Prostate gland (tissue), 2 donors: Measurements from ENCODE around the gene SYTL5.

Experiments
- POLR2A ChIP-seq: fragments of 450-650 bp; IDR thresholded peaks from one replicate; pipeline ENCODE4 v1.6.1; 2016; ENCODE audit warnings: antibody characterized with exemption, mild to moderate bottlenecking
- TF ChIP-seq, protein P1 (sequence below), 4 experiments: fragments of 200-600 bp in 2 of 4; fragments of 450-650 bp in 2 of 4; sonication (generic) in 2 of 4; IDR thresholded peaks; 1 replicate in 3 of 4; 2 replicates in 1 of 4; pipeline ENCODE4 v1.5.1; 2016 to 2019; ENCODE audit warnings: antibody characterized with exemption in 4 of 4, mild to moderate bottlenecking in 2 of 4, moderate library complexity in 2 of 4

DNA sequence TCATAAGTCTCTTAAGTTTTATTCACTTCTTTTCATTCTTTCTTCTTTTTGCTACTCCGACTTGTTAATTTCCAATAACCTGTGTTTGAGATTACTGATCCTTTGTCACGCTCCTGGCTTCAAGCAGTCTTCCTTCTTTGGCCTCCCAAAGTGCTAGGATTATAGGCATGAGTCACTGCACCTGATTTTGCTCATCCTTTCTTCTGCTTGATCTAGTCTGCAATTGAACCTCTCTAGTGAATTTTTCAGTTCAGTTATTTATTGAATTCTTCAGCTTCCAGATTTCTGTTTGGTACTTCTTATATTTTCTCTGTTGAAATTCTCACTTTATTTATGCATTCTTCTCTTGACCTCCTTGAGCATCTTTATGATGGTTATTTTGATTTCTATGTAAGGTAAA, 38.6 kb upstream of the SYTL5 start:
- TF ChIP-seq, protein P1, sequence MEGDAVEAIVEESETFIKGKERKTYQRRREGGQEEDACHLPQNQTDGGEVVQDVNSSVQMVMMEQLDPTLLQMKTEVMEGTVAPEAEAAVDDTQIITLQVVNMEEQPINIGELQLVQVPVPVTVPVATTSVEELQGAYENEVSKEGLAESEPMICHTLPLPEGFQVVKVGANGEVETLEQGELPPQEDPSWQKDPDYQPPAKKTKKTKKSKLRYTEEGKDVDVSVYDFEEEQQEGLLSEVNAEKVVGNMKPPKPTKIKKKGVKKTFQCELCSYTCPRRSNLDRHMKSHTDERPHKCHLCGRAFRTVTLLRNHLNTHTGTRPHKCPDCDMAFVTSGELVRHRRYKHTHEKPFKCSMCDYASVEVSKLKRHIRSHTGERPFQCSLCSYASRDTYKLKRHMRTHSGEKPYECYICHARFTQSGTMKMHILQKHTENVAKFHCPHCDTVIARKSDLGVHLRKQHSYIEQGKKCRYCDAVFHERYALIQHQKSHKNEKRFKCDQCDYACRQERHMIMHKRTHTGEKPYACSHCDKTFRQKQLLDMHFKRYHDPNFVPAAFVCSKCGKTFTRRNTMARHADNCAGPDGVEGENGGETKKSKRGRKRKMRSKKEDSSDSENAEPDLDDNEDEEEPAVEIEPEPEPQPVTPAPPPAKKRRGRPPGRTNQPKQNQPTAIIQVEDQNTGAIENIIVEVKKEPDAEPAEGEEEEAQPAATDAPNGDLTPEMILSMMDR (IDR thresholded peaks at IDR 0.05), result no peak
- no peak for TF ChIP-seq POLR2A
